ENCODE measurements around the gene ZNF28.
A peak's percentile ranks its signal among the peaks of the same experiment; 100 is the strongest.
"Not testable (repeated sequence)": the region's sequence is repeated elsewhere in the genome, so short reads cannot be mapped to it uniquely, and the experiment has no call there.

The ZNF28 gene

GRCh38 chr19:52821204-52821960 lies at the start of gene ZNF28:
Gene ZNF28, minus strand, starts transcription at chr19:52821633. Its CDS starts 3,675 bp downstream, at chr19:52817958.
- DNase-seq (ENCODE audit: extremely low read depth, low read depth): not testable (repeated sequence)

GRCh38 chr19:52868031-52868430 lies 46.6 kb upstream of the ZNF28 start:
- not testable (repeated sequence) for DNase-seq (ENCODE audit: extremely low read depth, low read depth)

GRCh38 chr19:52857378-52858191 lies 36.2 kb upstream of the ZNF28 start, which contains the start of gene ZNF468:
Gene ZNF468, minus strand, starts transcription at chr19:52857619. Its CDS starts 3,347 bp downstream, at chr19:52854272.
- DNase-seq (ENCODE audit: extremely low read depth, low read depth): peak; percentile 16

GRCh38 chr19:52856540-52857377 lies 35.3 kb upstream of the ZNF28 start:
- DNase-seq (ENCODE audit: extremely low read depth, low read depth): not testable (repeated sequence)

- not testable (repeated sequence) for DNase-seq (ENCODE audit: extremely low read depth, low read depth)
Observed at GRCh38 chr19:52847352-52847751, 25.9 kb upstream of the ZNF28 start.

- not testable (repeated sequence) for DNase-seq (ENCODE audit: extremely low read depth, low read depth)
Observed at GRCh38 chr19:52840825-52841465, 19.5 kb upstream of the ZNF28 start.

- not testable (repeated sequence) for DNase-seq (ENCODE audit: extremely low read depth, low read depth)
Observed at GRCh38 chr19:52834289-52834688, 12.9 kb upstream of the ZNF28 start.

- DNase-seq (ENCODE audit: extremely low read depth, low read depth): not testable (repeated sequence)
Observed at GRCh38 chr19:52833541-52833940, 12.1 kb upstream of the ZNF28 start.

GRCh38 chr19:52829866-52830265 lies 8.4 kb upstream of the ZNF28 start:
- not testable (repeated sequence) for DNase-seq (ENCODE audit: extremely low read depth, low read depth)

- DNase-seq (ENCODE audit: extremely low read depth, low read depth): no peak
- TF ChIP-seq CTCF (IDR thresholded peaks at IDR 0.05; ENCODE audit: low read depth, low read length): no peak
Observed at GRCh38 chr19:52825765-52826164, 4.3 kb upstream of the ZNF28 start.

- no peak for DNase-seq (ENCODE audit: extremely low read depth, low read depth)
- no peak for TF ChIP-seq CTCF (IDR thresholded peaks at IDR 0.05; ENCODE audit: low read depth, low read length)
Observed at GRCh38 chr19:52823676-52824075, 2.2 kb upstream of the ZNF28 start.

GRCh38 chr19:52820472-52821203 lies 795 bp downstream of the ZNF28 start:
- DNase-seq (ENCODE audit: extremely low read depth, low read depth): not testable (repeated sequence)
